HG03575 (cell line): ENCODE data around the gene MST1.

Experiments
- ATAC-seq: cut with Tn5 transposase; IDR thresholded peaks from one replicate; pipeline ENCODE4 v1.9.1; 2021; ENCODE audit not compliant: unreplicated experiment, insufficient number of reproducible peaks, low FRiP score; ENCODE audit errors: extremely low read depth

Gene MST1

GRCh38 chr3:49648354-49649019, 40.8 kb downstream of the MST1 start:
- no peak for ATAC-seq

DNA sequence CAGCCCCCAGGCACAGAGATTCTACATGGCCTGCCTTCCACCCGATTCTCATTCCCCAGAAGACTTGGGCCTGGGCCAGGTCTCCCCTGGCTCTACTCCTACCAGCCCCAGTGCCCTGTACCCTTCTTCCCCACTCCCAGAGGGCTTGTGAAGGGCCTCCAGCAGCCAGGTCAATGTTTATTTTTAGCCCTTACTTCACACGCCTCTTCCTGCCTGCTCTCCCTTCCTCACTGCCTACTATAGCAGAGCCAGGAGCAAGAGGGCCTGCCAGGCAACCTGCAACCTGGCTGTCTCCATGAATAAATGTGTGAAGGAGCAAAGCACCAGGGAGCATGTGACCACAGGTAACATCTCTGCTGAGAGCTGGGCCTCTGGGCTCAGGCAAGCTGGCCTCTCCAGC, 41.5 kb downstream of the MST1 start:
- no peak for ATAC-seq

DNA sequence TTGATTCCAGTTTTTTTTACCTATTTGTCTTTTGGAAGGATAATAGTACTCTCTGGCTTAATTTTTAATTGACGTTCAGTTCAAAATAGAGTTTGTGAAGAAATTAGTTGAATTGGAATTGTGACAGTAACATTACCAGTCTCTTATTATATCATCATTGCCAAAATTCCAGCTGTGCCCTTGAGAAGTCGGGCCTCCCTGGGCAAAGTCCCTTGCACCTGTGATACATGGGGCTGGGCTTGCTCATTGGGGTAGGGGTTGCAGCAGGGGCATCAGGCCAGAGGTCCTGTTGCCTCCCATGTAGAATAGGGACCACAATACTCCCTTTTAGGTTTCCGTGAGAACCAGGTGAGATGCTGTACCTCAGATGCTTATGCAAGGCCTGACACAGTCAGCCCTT, 43.0 kb downstream of the MST1 start:
- no peak for ATAC-seq

- ATAC-seq, result no peak
Observed at GRCh38 chr3:49644684-49645083, 44.6 kb downstream of the MST1 start.

DNA sequence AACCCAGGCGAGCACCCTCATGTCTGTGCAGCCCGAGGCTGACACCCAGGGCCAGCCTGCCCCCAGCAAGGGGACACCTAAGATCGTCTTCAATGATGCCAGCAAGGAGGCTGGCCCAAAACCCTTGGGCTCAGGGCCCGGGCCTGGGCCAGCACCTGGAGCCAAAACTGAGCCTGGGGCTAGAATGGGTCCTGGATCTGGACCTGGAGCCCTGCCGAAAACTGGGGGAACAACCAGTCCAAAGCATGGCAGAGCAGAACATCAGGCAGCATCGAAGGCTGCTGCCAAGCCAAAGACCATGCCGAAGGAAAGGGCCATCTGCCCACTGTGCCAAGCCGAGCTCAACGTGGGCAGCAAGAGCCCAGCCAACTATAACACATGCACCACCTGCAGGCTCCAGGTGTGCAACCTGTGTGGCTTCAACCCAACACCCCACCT, 46.5 kb downstream of the MST1 start:
- ATAC-seq, result no peak

DNA sequence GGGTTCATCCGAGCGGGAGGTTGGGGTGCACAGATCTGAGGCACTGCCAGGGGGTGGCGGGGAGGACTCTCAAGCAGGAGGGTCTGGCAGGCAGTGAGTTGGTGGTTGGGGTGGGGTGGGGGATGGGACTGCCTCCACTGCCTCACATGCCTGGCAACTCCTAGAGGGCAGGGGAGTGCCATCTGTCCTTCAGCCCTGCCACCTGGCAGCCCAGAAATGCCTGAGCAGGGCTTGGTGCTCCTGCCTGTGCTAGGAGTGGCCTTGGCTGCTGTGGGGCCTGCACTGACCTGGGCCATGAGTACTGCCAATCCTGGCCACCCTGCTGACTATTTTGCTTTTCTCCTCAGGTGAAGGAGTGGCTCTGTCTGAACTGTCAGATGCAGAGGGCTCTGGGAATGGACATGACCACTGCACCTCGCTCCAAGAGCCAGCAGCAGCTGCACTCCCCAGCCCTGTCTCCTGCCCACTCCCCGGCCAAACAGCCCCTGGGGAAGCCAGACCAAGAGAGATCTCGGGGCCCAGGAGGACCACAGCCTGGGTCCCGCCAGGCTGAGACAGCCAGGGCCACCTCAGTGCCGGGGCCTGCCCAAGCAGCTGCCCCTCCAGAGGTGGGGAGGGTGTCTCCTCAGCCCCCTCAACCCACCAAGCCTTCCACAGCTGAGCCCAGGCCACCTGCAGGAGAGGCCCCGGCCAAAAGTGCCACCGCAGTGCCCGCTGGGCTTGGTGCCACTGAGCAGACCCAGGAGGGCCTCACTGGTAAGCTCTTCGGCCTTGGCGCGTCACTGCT, 47.2 kb downstream of the MST1 start:
- ATAC-seq, result no peak

DNA sequence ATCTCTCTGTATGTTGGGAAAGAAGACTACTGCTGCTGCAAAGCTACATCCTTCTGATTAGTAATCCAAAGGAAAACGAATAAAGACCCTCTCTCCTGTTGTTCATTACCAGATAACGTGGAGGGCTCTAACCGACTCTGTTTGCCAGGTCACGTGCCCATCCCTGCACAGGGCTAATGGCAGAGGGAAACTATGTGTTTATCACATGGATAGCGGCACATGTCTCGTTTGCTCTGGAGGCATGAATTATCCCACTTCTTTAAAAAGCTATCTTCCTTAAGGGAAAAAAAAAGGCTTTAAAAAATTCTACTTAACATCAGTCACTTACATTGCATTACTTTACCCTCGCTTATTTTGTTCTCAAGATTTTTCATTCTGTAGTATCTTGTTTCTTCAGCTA, 48.0 kb downstream of the MST1 start:
- ATAC-seq, result no peak

GRCh38 chr3:49639551-49639950, 49.7 kb downstream of the MST1 start:
- ATAC-seq, result no peak

GRCh38 chr3:49638445-49638844, 50.8 kb downstream of the MST1 start:
- no peak for ATAC-seq

DNA sequence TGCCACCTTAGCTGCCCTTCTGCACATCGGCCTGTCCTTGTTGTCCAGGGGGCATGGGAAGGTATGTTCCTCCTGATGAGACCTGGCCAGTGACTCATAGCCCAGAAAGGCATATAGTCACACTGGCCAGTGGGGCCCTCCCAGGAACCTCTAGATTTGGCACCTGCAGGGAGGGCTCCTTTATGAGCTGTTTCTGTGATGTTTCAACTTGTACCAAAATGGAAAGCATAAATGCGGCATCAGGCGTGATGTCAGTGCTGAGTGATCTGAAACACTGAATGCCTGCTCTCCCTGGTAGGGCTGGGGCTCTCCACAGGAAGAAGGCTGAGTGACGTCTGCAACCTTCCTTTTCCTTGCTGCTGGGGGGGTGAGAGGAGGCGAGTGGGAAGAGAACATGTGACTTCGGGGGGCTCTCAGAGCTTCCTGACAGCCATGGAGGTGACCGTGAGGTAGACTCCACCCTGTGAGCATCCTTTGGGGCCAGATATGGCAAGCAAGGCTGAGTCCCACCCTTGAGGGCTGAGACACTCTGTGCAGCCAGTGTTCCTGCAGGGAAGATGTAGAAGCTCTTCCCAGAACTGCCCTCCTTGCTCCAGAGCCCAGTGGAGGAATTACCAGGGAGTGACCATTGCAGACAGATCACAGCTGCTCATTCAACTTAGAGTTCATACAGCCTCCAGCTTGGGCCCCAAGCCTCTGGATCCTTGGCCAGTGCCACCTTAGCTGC, 52.2 kb downstream of the MST1 start:
- ATAC-seq, result no peak

- ATAC-seq, result no peak
Observed at GRCh38 chr3:49634736-49635135, 54.5 kb downstream of the MST1 start.
